A549 (cell line): Measurements from ENCODE around the gene KIRREL2.

Experiments
- CBX8 ChIP-seq: fragments of 200-600 bp; sonication (generic); IDR thresholded peaks from 2 replicates; pipeline ENCODE4 v1.6.1; 2016
- CTCF ChIP-seq: fragments of >200 bp; sonication (Bioruptor Twin); formaldehyde crosslinking; IDR thresholded peaks from 3 replicates; pipeline ENCODE4 v1.5.1; 2016
- ELK1 ChIP-seq: fragments of 150-350 bp; IDR thresholded peaks from 2 replicates; pipeline ENCODE4 v1.6.1; 2014; ENCODE audit warnings: low read depth, mild to moderate bottlenecking, low read length
- FOSL2 ChIP-seq, 2 experiments: fragments of 450-650 bp in 1 of 2; fragments of >200 bp in 1 of 2; sonication (Bioruptor Twin) in 1 of 2; formaldehyde crosslinking; IDR thresholded peaks; 2 replicates each; pipeline versions ENCODE4 v1.5.0 to v1.6.1; 2016 to 2020; ENCODE audit warnings: mild to moderate bottlenecking in 1 of 2, moderate library complexity in 1 of 2
- FOXS1 ChIP-seq: fragments of 250-450 bp; sonication (Bioruptor Pico); IDR thresholded peaks from 2 replicates; pipeline ENCODE4 v1.5.0; 2020; ENCODE audit warnings: mild to moderate bottlenecking, moderate library complexity
- HMGXB4 ChIP-seq: fragments of 250-450 bp; sonication (Bioruptor Pico); IDR thresholded peaks from 2 replicates; pipeline ENCODE4 v1.5.0; 2021; ENCODE audit warnings: mild to moderate bottlenecking, moderate library complexity, borderline replicate concordance
- MAX ChIP-seq: IDR thresholded peaks from 2 replicates; pipeline ENCODE4 v1.6.1; 2012
- POLR2A ChIP-seq: IDR thresholded peaks from 2 replicates; pipeline ENCODE4 v1.6.1; 2012; ENCODE audit warnings: mild to moderate bottlenecking, low read length
- RAD21 ChIP-seq, 2 experiments: fragments of >200 bp in 1 of 2; sonication (Bioruptor Twin) in 1 of 2; formaldehyde crosslinking in 1 of 2; IDR thresholded peaks in 1 of 2; conservative IDR thresholded peaks in 1 of 2; 2 replicates in 1 of 2; 3 replicates in 1 of 2; pipeline ENCODE4 v1.6.1; 2012 to 2018; ENCODE audit warnings: inconsistent platforms in 1 of 2
- RCOR1 ChIP-seq: fragments of 150-350 bp; IDR thresholded peaks from 2 replicates; pipeline ENCODE4 v1.6.1; 2014; ENCODE audit warnings: antibody characterized with exemption, low read length, low read depth
- REST ChIP-seq: fragments of 200-600 bp; sonication (generic); IDR thresholded peaks from 2 replicates; pipeline ENCODE4 v1.6.1; 2016; ENCODE audit warnings: antibody characterized with exemption, mild to moderate bottlenecking, moderate library complexity
- RFX5 ChIP-seq: fragments of 450-650 bp; IDR thresholded peaks from 2 replicates; pipeline ENCODE4 v1.7.1; 2014; ENCODE audit warnings: antibody characterized with exemption, mild to moderate bottlenecking, moderate library complexity
- TFCP2L1 ChIP-seq: fragments of 250-450 bp; sonication (Bioruptor Pico); IDR thresholded peaks from 2 replicates; pipeline ENCODE4 v1.5.0; 2021; ENCODE audit warnings: mild to moderate bottlenecking
- ZC3H11A ChIP-seq: fragments of 450-650 bp; IDR thresholded peaks from 2 replicates; pipeline ENCODE4 v1.6.1; 2014; ENCODE audit warnings: antibody characterized with exemption, mild to moderate bottlenecking

GRCh38 chr19:35885904-35886303 lies 29.2 kb downstream of the KIRREL2 start:
- TF ChIP-seq CBX8 (no peak), ZC3H11A (no peak), CTCF (no peak), MAX (no peak), RCOR1 (no peak), POLR2A (no peak), REST (no peak), FOSL2 (IDR thresholded peaks at IDR 0.05) (no peak), FOSL2 (CRISPR knock-in tag; IDR thresholded peaks at IDR 0.05) (no peak), RAD21 (conservative IDR thresholded peaks at IDR 0.05 in 1 of 2, IDR thresholded peaks at IDR 0.05 in 1 of 2) (no peak), HMGXB4 (CRISPR knock-in tag) (no peak), RFX5 (no peak), ELK1 (no peak), TFCP2L1 (no peak), FOXS1 (no peak)
